Astrocyte of the cerebellum (primary cell): ENCODE measurements around the gene PDIK1L.

Experiments
- DNase-seq: peaks from one replicate; pipeline ENCODE4 v3.0.0-alpha.2; 2011; ENCODE audit warnings: low read depth
- H3K4me3 ChIP-seq: 2 replicates; pipeline ENCODE4 v1.5.1; 2011; ENCODE audit warnings: mild to moderate bottlenecking, low read depth, low read length, moderate library complexity
- in situ Hi-C: cut with HindIII; loops from 2 replicates; pipeline ENCODE4 v1.10.0; 2017; ENCODE audit warnings: low sequenced_read_pairs
- TF ChIP-seq, protein P1 (sequence below): IDR thresholded peaks from 2 replicates; pipeline ENCODE4 v1.5.1; 2012; ENCODE audit warnings: low read length, low read depth, moderate library complexity, mild to moderate bottlenecking; ENCODE audit errors: missing control alignments

Gene PDIK1L

GRCh38 chr1:26111530-26112406, at the start of gene PDIK1L:
Gene PDIK1L (plus strand): TSS chr1:26111824. CDS start chr1:26114309, 2,485 bp downstream.
- DNase-seq, result peak; percentile 92
- in situ Hi-C loops, result no loop called here
- TF ChIP-seq, protein P1, sequence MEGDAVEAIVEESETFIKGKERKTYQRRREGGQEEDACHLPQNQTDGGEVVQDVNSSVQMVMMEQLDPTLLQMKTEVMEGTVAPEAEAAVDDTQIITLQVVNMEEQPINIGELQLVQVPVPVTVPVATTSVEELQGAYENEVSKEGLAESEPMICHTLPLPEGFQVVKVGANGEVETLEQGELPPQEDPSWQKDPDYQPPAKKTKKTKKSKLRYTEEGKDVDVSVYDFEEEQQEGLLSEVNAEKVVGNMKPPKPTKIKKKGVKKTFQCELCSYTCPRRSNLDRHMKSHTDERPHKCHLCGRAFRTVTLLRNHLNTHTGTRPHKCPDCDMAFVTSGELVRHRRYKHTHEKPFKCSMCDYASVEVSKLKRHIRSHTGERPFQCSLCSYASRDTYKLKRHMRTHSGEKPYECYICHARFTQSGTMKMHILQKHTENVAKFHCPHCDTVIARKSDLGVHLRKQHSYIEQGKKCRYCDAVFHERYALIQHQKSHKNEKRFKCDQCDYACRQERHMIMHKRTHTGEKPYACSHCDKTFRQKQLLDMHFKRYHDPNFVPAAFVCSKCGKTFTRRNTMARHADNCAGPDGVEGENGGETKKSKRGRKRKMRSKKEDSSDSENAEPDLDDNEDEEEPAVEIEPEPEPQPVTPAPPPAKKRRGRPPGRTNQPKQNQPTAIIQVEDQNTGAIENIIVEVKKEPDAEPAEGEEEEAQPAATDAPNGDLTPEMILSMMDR, result no peak
- H3K4me3 ChIP-seq, result peak within 1 kb of the TSS; percentile 98

- TF ChIP-seq, protein P1, result no peak
- in situ Hi-C loops, result no loop called here
- H3K4me3 ChIP-seq, result no peak overlapping the region
- no peak for DNase-seq
Measured at GRCh38 chr1:26064553-26064952, 47.1 kb upstream of the PDIK1L start.

DNA sequence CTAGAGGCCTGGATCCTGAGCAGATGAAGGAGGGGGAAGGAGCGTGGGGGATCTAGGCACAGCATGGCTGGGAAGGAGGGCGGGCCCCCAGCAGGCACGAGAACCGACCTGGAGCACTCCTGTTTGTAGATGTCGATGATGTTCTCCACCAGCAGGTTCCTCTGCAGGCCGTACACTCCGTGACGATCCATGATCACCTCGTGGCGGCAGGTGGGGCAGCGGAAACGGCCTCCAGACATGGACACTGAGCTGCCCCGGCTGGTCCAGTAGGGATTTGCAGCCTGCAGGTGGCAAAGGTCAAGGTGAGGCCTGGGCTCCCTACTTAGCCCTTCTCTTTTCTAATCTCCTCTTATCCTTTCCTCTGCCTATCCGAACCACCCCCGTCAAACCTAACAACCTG, 45.5 kb upstream of the PDIK1L start:
- no peak overlapping the region for H3K4me3 ChIP-seq
- TF ChIP-seq, protein P1, result no peak
- DNase-seq, result no peak
- in situ Hi-C loops, result no loop called here

DNA sequence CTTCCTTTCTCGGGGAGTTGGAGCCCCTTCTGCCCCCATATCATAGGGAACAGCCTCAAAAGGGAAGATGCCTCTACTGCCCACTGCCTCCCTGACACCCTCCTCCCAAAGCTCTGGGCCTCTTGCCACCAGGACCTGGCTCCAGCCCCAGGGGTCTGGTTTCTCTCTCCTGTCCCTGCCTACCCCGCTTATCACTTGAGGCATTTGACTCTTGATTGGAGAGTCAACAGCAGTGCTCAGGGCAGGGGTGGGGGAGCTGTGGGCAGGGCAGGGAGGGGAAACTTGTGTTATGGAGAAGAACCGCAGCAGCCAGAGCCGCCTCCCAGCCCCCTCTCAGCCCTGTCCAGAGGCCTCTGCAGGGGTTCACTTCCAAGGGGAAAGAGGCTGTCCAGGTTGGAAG, 44.8 kb upstream of the PDIK1L start:
- no peak overlapping the region for H3K4me3 ChIP-seq
- TF ChIP-seq, protein P1, result no peak
- no peak for DNase-seq
- in situ Hi-C loops, result no loop called here

- no peak for DNase-seq
- in situ Hi-C loops, result no loop called here
- TF ChIP-seq, protein P1, result no peak
- H3K4me3 ChIP-seq, result no peak within 1 kb of the TSS
Measured at GRCh38 chr1:26067432-26067911, 44.2 kb upstream of the PDIK1L start, which contains the start of gene TRIM63. Gene TRIM63 (minus strand): TSS chr1:26067630. CDS start chr1:26067494, 136 bp downstream.

GRCh38 chr1:26069941-26070295, 41.7 kb upstream of the PDIK1L start:
- in situ Hi-C loops, result no loop called here
- TF ChIP-seq, protein P1, result no peak
- no peak for DNase-seq

More at GRCh38 chr1:26069941-26070295, 41.7 kb upstream of the PDIK1L start:
- H3K4me3 ChIP-seq, result no peak overlapping the region
